Peyer's patch (tissue), 4 donors: Measurements from ENCODE around the gene AMPD1. TPM values are rescaled to one million over a fixed set of nuclear protein-coding genes. Genes with fewer than 3 reads are reported as not detected.

Source experiments
- DNase-seq, 3 donors: peaks; one replicate each; pipeline ENCODE4 v3.0.0-alpha.2; 2017 to 2019
- H3K27ac ChIP-seq, 4 donors: fragments of 200-600 bp; sonication (generic); one replicate each; pipeline ENCODE4 v1.5.1; 2016 to 2019
- H3K27me3 ChIP-seq, 2 donors: fragments of 200-600 bp; sonication (generic); one replicate each; pipeline ENCODE4 v1.5.1; 2019
- H3K36me3 ChIP-seq, 3 donors: fragments of 200-600 bp; sonication (generic); one replicate each; pipeline ENCODE4 v1.5.1; 2016 to 2019
- H3K4me1 ChIP-seq, 4 donors: fragments of 200-600 bp; sonication (generic); one replicate each; pipeline ENCODE4 v1.5.1; 2016 to 2019
- H3K4me3 ChIP-seq, 4 donors: fragments of 200-600 bp; sonication (generic); 1 replicate in 3 of 4; 2 replicates in 1 of 4; pipeline ENCODE4 v1.5.1; 2016 to 2019; ENCODE audit warnings: mild to moderate bottlenecking in 1 of 4
- H3K9me3 ChIP-seq, 4 donors: fragments of 200-600 bp; sonication (generic); one replicate each; pipeline ENCODE4 v1.5.1; 2016 to 2019; ENCODE audit warnings: mild to moderate bottlenecking in 1 of 4
- CTCF ChIP-seq, 6 experiments: fragments of 450-650 bp in 4 of 6; fragments of 200-600 bp in 2 of 6; sonication (generic) in 1 of 6; IDR thresholded peaks; one replicate each; pipeline ENCODE4 v1.5.1; 2017 to 2019; ENCODE audit warnings: antibody characterized with exemption in 6 of 6, mild to moderate bottlenecking in 3 of 6, moderate library complexity in 1 of 6
- POLR2A ChIP-seq, 2 donors: fragments of 450-650 bp; IDR thresholded peaks; one replicate each; pipeline ENCODE4 v1.5.1; 2017; ENCODE audit warnings: antibody characterized with exemption in 2 of 2, mild to moderate bottlenecking in 2 of 2, moderate library complexity in 2 of 2
- small RNA-seq, 2 donors: library from RNA; depleted of rRNA; stranded (forward); fragments of <200 nt; gene quantifications; one replicate each; pipeline ENCODE3, GENCODE V24; 2016
- total RNA-seq, 4 donors: library from RNA; depleted of rRNA; stranded (reverse); fragments of >200 nt; gene quantifications; one replicate each; pipeline ENCODE4 v1.1.0, GENCODE V29; 2016

The AMPD1 gene
- total RNA-seq, 4 donors from 2014 or later: 1.2 to 4.4 (median 2.5) TPM; not detected in 1

- TF ChIP-seq CTCF (IDR thresholded peaks at IDR 0.05) (no peak), POLR2A (IDR thresholded peaks at IDR 0.05) (no peak)
- Histone ChIP-seq H3K4me3 (no peak overlapping the region), H3K27me3 (no peaks in the 10 kb centered on the region), H3K27ac (no peak overlapping the region), H3K4me1 (no peaks in the 10 kb centered on the region), H3K36me3 (no peaks in the 10 kb centered on the region), H3K9me3 (no peaks in the 10 kb centered on the region)
- no peak for DNase-seq
Measured at GRCh38 chr1:114627107-114627506, 68.2 kb downstream of the AMPD1 start.

DNA sequence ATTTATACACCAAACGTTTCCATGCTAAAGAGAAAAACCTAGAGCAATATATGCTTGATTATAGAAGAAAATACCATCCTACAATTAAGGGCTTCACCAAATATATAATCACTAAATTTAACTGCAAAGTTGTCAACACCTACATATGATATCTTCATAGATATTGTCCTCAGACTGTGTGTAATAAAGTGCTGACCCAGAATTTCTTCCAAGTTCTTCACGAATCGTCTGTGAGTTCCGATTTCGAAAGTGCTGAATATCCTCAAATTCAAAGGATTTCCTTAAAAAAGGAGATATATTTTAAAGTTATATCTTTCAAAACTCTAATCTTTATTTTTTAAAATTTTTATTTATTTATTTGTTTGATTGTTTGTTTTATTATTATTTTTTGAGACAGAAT is 72.0 kb downstream of the AMPD1 start:
- DNase-seq: no peak
- no peaks in the 10 kb centered on the region for H3K9me3 ChIP-seq
- no peaks in the 10 kb centered on the region for H3K4me1 ChIP-seq
- TF ChIP-seq CTCF (IDR thresholded peaks at IDR 0.05) (no peak), POLR2A (IDR thresholded peaks at IDR 0.05) (no peak)
- no peaks in the 10 kb centered on the region for H3K36me3 ChIP-seq
- H3K27me3 ChIP-seq: no peaks in the 10 kb centered on the region
- no peak overlapping the region for H3K27ac ChIP-seq
- H3K4me3 ChIP-seq: no peak overlapping the region

Small RNA genes within 50 kb of the gene (small RNA-seq; reads per million reads assigned to genes)
- gene RN7SL432P: 0 reads per million in 2 donors
- gene RNY1P13: 0 to 0.29 reads per million in 2 donors

Other genes with a start within 250 kb of the AMPD1 start
- 10 to 100 TPM; 41.5 to 98.2 (median 52.0) TPM for gene TRIM33, start 184.3 kb downstream of the AMPD1 start, total RNA-seq
- 10 to 100 TPM; 12.9 to 44.6 (median 18.5) TPM for gene BCAS2, start 113.9 kb downstream of the AMPD1 start, total RNA-seq
- gene DENND2C, start 25.5 kb downstream of the AMPD1 start, total RNA-seq: 10 to 100 TPM in 1 of 4 donors, 1 to 10 TPM in 1, under 1 TPM in 2; 0.35 to 17.3 (median 0.82) TPM
- 10 to 100 TPM; 26.4 to 44.0 (median 29.7) TPM for gene NRAS, start 21.2 kb upstream of the AMPD1 start, total RNA-seq
- 100 to 1,000 TPM; 292 to 374 (median 333) TPM for gene CSDE1, start 62.4 kb upstream of the AMPD1 start, total RNA-seq
- 10 to 100 TPM; 23.1 to 29.2 (median 25.9) TPM for gene SIKE1, start 85.1 kb upstream of the AMPD1 start, total RNA-seq
- not detected for gene SYCP1, start 159.3 kb upstream of the AMPD1 start, total RNA-seq